Occipital lobe (tissue), 2 donors: ENCODE measurements around the gene RPS14. TPM values are rescaled to one million over a fixed set of nuclear protein-coding genes. Genes with fewer than 3 reads are reported as not detected.
"Not testable (repeated sequence)": the region's sequence is repeated elsewhere in the genome, so short reads cannot be mapped to it uniquely, and the experiment has no call there.

Experiments
- DNase-seq: peaks from one replicate; lab custom pipeline; 2025; lab: John Stamatoyannopoulos, UW
- total RNA-seq: library from RNA; depleted of rRNA; stranded (reverse); fragments of >200 nt; gene quantifications from one replicate; pipeline ENCODE4 v1.2.3, GENCODE V29; 2014

The RPS14 gene
- total RNA-seq, 1 donor from 2014 or later = 2,126 TPM

GRCh38 chr5:150413902-150414790 lies 35.4 kb downstream of the RPS14 start:
- DNase-seq = not testable (repeated sequence)

GRCh38 chr5:150413176-150413901 lies 36.2 kb downstream of the RPS14 start:
- no peak for DNase-seq

DNA sequence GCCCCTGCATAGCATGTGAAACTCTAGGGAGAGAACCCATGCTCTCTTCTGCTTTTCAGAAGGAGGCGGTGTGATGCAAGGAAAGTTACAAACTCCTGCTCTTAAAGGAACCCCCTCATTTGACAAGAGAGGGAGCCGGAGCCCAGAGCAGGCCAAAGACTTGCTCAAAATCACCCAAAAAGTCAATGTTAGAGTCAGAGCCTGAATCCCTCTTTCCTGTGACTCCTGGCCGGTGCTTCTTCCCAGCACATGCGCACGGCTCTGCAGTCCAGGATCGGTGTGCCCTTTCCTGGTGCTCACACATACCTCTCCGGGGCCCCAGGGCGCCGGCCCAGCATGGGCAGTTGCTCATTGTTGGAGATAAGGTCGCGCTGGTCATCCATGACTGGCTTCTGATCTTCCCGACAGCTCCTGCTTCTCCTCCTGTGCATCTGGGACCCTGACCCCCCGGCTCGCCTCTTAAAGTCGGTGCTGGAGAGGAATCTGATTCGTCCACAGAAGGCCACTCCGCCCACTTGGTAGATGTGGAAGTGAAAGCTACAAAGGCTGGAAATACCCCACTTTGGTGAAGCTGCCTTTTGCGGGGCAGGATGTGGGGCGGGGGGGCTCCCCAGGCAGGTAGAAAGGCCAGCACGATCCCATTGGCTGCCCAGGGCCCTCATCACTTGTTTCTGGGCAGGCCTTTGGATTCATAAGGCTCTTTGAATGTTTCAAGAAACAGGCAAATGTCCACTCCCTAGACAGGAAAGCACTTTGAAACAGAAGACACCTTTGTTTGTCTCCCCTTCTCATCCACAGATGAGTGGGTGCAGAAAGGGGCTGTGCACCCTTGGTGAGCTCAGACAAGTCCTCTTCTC lies 37.0 kb downstream of the RPS14 start, which contains the start of gene CD74:
TSS of gene CD74 (minus strand) at position 592 of the 857 bp plus-strand sequence. CDS start at position 431, 161 bp downstream.
- DNase-seq = peak; percentile 40

- no peak for DNase-seq
These were observed 38.1 kb downstream of the RPS14 start for GRCh38 chr5:150411245-150411979.

DNA sequence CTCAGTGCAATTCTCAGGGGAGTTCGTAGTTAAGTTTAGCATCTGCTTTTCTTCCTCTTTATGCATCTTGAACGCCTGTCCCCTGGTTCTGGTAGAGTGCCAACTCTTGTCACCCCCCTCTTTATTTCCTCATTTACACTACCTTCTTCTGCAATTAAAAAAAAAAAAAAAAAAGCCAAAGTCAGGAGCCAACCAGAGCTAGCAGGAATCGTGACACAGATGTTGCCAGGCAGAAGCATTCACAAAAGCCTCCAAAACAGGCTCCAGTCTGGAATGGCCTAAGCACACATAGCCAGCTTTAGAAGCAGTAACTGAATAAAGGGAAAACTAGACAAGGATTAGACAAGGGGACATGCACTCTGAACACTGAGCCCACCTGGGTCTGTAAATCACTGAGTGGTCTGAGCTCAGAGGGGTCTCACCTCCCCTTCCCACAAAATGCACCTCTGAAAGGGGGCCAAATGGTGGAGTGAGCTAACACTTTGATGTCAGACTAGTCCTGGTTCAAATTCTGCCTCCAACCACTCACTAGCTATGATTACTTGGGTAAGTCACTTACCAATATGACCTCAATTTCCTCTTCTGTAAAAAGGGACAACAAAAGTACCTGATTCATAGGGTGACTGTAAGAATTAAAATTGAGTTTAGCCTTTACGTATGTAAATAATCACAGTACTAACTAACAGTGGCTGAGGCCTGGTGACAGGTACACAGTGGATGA lies 38.9 kb downstream of the RPS14 start:
- DNase-seq = peak; percentile 64

DNA sequence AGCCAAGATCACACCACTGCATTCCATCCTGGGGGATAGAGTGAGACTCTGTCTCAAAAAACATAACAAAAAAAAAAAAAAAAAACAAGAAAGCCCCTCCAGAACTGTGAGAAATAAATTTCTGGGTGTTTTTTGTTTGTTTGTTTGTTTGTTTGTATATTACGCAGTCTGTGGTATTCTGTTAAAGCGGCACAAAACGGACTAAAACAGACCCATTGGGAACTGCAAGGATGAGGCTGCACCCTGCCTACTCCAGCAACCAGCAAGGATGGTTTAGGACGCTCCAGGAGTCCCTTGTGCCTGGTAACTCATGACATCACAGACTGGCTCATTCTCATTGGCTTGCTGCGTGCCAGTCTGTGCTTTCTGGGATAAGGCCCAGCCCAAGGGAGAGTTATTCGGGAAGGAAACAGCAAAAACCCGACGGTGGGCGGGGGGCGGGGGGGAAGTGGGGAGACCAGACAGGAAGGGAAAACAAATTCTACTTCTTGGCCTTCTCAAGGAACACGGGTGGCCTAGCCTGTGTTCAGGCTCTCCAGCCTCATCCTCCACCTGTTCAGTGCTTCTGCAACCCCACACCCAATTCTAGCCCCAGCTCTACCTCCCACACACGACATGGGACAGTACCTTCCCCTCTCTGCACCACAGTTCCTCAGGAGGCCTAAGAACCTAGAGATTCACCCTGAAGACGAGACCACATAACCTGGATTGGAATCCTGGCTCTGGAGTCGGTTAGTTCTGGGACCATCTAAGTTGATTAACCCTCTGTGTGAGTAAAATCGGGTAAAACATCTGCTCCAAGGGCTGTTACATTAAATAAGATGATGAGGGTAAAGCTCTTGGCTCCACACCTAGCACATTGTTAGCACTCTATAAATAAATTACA lies 39.7 kb downstream of the RPS14 start:
- DNase-seq = peak; percentile 83

GRCh38 chr5:150408231-150408943 lies 41.2 kb downstream of the RPS14 start:
- no peak for DNase-seq

- no peak for DNase-seq
These were observed 42.3 kb downstream of the RPS14 start for GRCh38 chr5:150407096-150407720.

DNA sequence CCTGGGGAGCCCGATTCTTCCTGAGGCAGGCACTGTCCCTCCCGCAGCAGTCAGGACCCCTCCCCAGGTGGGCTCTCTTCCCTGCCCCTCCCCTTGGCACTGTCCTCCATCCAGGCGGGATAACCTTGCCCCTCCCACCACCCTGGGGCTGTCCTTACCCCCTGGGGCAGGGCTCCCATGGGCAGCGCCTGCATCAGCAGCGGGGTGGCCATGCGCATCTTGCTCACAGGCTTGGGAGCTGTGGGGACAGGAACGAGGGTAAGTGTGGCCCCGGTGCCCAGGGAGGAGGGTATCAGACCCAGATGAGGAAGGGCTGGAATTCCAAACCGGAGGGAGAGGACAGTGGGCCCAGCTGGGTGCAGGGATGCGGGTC lies 42.8 kb downstream of the RPS14 start:
- no peak for DNase-seq

- DNase-seq = no peak
These were observed 43.3 kb downstream of the RPS14 start for GRCh38 chr5:150406103-150406722.

GRCh38 chr5:150404941-150405816 lies 44.4 kb downstream of the RPS14 start:
- DNase-seq = no peak

DNA sequence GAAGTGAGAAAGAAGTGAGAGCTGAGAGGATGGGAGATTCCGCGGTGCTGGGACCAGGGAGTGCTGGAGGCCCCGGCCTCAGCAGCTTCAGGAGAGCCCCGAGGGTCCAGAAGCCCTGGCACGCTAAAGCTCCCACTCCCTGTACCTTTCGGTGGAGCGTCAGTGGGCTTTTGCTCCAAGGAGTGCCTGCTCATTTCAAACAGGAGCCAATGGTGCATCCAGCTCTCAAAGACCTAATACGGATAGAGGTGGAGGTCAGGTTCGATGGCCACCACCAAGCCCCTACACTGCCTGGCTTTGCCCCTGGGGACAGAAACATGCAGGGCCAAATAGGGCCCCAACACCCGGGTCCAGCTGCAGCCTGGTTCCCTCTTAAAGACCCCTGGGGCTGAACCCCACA lies 45.0 kb downstream of the RPS14 start:
- no peak for DNase-seq

DNA sequence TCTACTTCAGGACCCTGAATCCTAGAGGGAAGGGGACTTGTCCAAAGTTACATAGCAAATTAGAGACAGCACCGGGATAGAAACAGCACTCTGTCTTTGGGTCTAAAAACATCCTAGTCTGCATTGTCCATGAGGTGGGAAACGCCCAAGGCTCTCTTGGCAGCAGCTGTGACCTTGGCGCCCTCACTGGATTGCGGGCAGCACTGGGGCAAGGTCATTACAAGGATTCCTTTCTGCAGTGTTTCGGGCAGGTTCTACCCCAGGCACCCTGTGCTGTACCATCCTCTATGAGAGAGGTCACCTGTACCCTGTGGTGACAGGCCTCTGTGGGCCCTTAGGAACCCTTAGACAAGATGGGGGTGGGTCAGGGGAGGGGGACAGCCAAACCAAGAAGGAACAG lies 45.4 kb downstream of the RPS14 start:
- no peak for DNase-seq

DNA sequence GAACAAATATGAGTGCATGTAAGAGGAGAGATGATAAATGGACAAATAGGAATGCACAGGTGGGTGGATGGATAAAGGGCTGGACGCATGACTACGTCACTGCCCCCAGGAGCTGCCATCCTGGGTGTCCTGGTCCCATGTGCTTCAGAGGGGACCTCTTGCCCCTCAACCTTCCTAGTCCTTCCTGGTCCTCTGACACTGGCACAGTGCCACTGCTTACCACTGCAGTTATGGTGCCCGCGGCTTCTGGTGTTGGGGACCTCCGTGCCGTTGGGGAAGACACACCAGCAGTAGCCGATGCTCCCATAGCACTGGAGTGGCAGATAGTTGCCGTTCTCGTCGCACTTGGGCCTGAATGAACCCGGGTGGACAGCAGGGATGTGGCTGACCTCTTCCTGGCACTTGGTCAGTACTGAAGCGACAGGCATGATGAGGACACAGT lies 46.6 kb downstream of the RPS14 start:
- DNase-seq = no peak

- no peak for DNase-seq
These were observed 47.2 kb downstream of the RPS14 start for GRCh38 chr5:150402229-150402773.
